ENCODE results near the gene GET4.

The GET4 gene

DNA sequence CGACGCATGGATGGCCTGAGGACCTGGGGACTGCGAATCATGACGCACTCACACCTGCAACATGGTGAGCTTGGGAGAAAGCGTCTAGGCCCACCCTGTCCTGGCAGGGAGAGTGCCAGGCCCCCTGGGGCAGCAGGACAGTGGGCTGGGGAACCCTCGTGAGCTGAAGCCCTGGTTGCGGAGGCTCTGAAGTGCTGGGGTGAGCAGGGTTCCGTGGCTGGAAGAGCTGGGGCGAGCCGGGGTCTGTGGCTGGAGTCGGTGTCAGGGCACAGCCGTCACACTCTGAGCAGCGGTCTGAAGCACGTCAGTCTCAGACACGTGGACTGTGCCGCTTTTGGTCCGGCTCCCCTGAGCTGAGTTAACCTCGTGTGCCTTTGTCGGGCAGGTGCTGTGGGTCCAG, 39.4 kb upstream of the GET4 start:
- DNase-seq (ENCODE audit: low read depth): no peak
- TF ChIP-seq, protein P1, sequence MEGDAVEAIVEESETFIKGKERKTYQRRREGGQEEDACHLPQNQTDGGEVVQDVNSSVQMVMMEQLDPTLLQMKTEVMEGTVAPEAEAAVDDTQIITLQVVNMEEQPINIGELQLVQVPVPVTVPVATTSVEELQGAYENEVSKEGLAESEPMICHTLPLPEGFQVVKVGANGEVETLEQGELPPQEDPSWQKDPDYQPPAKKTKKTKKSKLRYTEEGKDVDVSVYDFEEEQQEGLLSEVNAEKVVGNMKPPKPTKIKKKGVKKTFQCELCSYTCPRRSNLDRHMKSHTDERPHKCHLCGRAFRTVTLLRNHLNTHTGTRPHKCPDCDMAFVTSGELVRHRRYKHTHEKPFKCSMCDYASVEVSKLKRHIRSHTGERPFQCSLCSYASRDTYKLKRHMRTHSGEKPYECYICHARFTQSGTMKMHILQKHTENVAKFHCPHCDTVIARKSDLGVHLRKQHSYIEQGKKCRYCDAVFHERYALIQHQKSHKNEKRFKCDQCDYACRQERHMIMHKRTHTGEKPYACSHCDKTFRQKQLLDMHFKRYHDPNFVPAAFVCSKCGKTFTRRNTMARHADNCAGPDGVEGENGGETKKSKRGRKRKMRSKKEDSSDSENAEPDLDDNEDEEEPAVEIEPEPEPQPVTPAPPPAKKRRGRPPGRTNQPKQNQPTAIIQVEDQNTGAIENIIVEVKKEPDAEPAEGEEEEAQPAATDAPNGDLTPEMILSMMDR (IDR thresholded peaks at IDR 0.05; ENCODE audit: low read depth, low read length, missing control alignments): no peak
- H3K4me3 ChIP-seq (ENCODE audit: low read depth, low read length): no peak overlapping the region

GRCh38 chr7:840001-840600, 36.3 kb upstream of the GET4 start:
- H3K4me3 ChIP-seq (ENCODE audit: low read depth, low read length): no peak overlapping the region
- no peak for DNase-seq (ENCODE audit: low read depth)
- TF ChIP-seq, protein P1 (IDR thresholded peaks at IDR 0.05; ENCODE audit: low read depth, low read length, missing control alignments): no peak

GRCh38 chr7:841943-842342, 34.4 kb upstream of the GET4 start:
- TF ChIP-seq, protein P1 (IDR thresholded peaks at IDR 0.05; ENCODE audit: low read depth, low read length, missing control alignments): no peak
- DNase-seq (ENCODE audit: low read depth): no peak
- no peak overlapping the region for H3K4me3 ChIP-seq (ENCODE audit: low read depth, low read length)

GRCh38 chr7:842431-843031, 33.8 kb upstream of the GET4 start:
- no peak overlapping the region for H3K4me3 ChIP-seq (ENCODE audit: low read depth, low read length)
- TF ChIP-seq, protein P1 (IDR thresholded peaks at IDR 0.05; ENCODE audit: low read depth, low read length, missing control alignments): no peak

GRCh38 chr7:843230-843629, 33.1 kb upstream of the GET4 start:
- TF ChIP-seq, protein P1 (IDR thresholded peaks at IDR 0.05; ENCODE audit: low read depth, low read length, missing control alignments): no peak
- H3K4me3 ChIP-seq (ENCODE audit: low read depth, low read length): no peak overlapping the region
- no peak for DNase-seq (ENCODE audit: low read depth)

More at GRCh38 chr7:842431-843031, 33.8 kb upstream of the GET4 start:
- DNase-seq (ENCODE audit: low read depth): no peak

DNA sequence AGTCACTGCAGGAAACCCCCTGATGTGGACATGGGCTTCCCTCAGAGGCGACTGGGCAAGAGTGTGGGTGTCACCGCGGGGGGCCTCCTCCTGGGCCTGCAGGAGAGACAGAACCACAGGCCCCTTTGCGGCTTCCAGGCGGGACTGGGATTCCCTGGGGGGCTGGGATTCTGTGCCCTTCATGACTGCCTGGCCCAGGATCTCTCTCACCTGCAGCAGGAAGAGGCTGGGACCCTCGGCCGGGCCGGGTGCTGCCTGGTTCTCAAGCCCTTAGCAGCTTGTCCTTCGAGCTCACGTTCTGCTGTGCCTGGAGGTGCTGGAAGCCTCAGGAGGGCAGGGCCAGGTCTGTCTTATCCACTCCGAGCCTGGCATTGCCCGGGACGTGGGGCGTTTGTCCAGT, 32.3 kb upstream of the GET4 start:
- no peak overlapping the region for H3K4me3 ChIP-seq (ENCODE audit: low read depth, low read length)
- no peak for DNase-seq (ENCODE audit: low read depth)
- TF ChIP-seq, protein P1 (IDR thresholded peaks at IDR 0.05; ENCODE audit: low read depth, low read length, missing control alignments): no peak

DNA sequence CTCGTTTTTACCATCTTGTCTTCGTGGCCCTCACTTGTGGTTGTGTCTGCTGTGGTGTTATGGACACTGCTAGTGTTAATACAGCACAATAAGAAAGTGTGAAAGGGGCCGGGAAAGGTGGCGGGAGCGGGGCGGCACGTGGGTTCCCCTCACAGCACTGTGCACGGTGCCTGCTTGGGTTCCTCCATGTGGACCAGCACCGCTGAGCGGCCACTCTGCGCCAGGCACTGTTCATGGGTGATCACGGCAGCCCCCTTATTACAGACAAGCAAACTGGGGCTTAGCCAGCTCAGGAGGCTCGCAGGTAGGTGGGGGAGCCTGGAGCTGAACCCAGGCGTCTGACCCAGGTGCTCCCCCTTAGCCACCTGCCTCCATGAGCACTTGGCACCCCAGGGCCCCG, 31.8 kb upstream of the GET4 start:
- TF ChIP-seq, protein P1 (IDR thresholded peaks at IDR 0.05; ENCODE audit: low read depth, low read length, missing control alignments): no peak
- H3K4me3 ChIP-seq (ENCODE audit: low read depth, low read length): no peak overlapping the region
- no peak for DNase-seq (ENCODE audit: low read depth)
